ENCODE data around the gene VAV2. TPM values are rescaled to one million over a fixed set of nuclear protein-coding genes. Genes with fewer than 3 reads are reported as not detected.
A peak's percentile ranks its signal among the peaks of the same experiment; 100 is the strongest.

VAV2 gene
- total RNA-seq, 4 donors from 2014 or later, result 15.0 to 25.7 (median 20.5) TPM

- DNase-seq, result peak; percentile 67 to 78
- H3K4me3 ChIP-seq (replicated peaks in 1 of 3), result no peak overlapping the region
- no peak overlapping the region for H3K27ac ChIP-seq
- H3K9me3 ChIP-seq, result no peaks in the 10 kb centered on the region
- TF ChIP-seq, protein P1, sequence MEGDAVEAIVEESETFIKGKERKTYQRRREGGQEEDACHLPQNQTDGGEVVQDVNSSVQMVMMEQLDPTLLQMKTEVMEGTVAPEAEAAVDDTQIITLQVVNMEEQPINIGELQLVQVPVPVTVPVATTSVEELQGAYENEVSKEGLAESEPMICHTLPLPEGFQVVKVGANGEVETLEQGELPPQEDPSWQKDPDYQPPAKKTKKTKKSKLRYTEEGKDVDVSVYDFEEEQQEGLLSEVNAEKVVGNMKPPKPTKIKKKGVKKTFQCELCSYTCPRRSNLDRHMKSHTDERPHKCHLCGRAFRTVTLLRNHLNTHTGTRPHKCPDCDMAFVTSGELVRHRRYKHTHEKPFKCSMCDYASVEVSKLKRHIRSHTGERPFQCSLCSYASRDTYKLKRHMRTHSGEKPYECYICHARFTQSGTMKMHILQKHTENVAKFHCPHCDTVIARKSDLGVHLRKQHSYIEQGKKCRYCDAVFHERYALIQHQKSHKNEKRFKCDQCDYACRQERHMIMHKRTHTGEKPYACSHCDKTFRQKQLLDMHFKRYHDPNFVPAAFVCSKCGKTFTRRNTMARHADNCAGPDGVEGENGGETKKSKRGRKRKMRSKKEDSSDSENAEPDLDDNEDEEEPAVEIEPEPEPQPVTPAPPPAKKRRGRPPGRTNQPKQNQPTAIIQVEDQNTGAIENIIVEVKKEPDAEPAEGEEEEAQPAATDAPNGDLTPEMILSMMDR (IDR thresholded peaks at IDR 0.05), result no peak
- no peak for TF ChIP-seq POLR2A (IDR thresholded peaks at IDR 0.05)
- peaks cover 20 to 47% of the 10 kb centered on the region in 2 donors for H3K4me1 ChIP-seq
- no peaks in the 10 kb centered on the region for H3K36me3 ChIP-seq
- WGBS, 2 donors, result 44 to 45% methylated on average over 6 to 7 of the region's 14 CpGs
- H3K27me3 ChIP-seq, result no peaks in the 10 kb centered on the region
- intact Hi-C loops (cut with DNase I), result no loop called here
These were observed 46.0 kb downstream of the VAV2 start for GRCh38 chr9:133945977-133946753.

DNA sequence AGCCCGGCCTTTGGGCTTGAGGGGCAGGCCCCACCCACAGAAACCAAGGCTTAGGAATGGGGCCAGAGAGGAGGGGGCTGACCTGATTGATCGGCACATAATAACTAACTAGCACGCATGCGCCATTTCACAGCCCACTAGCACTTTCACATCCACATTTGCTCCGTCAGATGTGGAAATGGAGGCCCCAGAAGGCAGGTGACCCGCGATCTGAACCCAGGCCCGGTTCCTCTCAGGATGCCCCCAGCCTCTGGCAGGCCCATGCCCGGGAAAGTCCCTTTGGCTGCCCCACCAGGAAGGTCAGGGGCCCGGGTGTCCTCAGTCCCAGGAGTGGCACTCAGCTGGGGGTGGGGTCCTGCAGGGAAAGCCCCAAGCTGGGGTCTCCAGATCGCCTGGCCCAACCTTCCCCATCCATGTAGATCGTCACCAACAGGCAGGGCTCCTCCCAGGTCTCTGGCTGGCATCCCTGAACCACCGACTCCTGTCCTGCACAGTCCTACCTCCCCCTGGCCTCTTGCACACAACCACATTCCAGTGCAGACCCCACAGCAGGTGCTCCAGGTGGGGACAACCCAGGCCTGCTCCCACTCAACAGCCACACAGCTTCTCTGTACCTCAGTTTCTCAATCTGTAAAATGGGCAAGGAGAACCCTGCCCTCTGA, 46.7 kb downstream of the VAV2 start:
- H3K27me3 ChIP-seq, result no peaks in the 10 kb centered on the region
- intact Hi-C loops (cut with DNase I), result no loop called here
- TF ChIP-seq, protein P1 (IDR thresholded peaks at IDR 0.05), result no peak
- no peak for TF ChIP-seq POLR2A (IDR thresholded peaks at IDR 0.05)
- no peak for DNase-seq
- no peaks in the 10 kb centered on the region for H3K9me3 ChIP-seq
- 71 to 87% methylated on average over 9 to 13 of the region's 13 CpGs for WGBS, 2 donors
- H3K36me3 ChIP-seq, result no peaks in the 10 kb centered on the region
- H3K4me3 ChIP-seq (replicated peaks in 1 of 3), result no peak overlapping the region
- peaks cover 20 to 43% of the 10 kb centered on the region in 2 donors for H3K4me1 ChIP-seq
- H3K27ac ChIP-seq, result no peak overlapping the region

DNA sequence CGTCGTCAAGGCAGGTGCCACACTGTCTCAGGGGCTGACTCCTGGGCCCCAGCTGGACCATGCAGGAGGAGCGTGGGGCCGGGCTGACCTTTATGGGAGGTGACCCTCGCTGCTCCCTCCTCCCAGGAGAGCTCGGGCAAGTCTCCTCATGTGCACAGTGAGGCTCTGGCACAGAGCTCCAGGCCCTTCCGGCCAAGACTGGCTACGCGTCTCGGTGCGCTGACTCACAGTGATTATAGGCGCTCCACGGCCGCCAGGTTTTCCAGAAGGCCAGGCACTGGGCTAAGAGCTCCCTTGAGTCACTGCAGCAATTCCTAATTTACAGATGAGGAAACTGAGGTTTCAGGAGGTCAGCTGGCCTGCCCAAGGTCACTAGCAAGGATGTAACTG, 47.4 kb downstream of the VAV2 start:
- no peak for DNase-seq
- Histone ChIP-seq H3K9me3 (no peaks in the 10 kb centered on the region), H3K4me1 (peaks cover 20 to 43% of the 10 kb centered on the region in 2 donors), H3K36me3 (no peaks in the 10 kb centered on the region), H3K27ac (no peak overlapping the region), H3K27me3 (no peaks in the 10 kb centered on the region), H3K4me3 (replicated peaks in 1 of 3) (no peak overlapping the region)
- WGBS, 2 donors, result 82 to 91% methylated on average over 5 to 14 of the region's 14 CpGs
- TF ChIP-seq POLR2A (IDR thresholded peaks at IDR 0.05), result no peak
- TF ChIP-seq, protein P1 (IDR thresholded peaks at IDR 0.05), result no peak
- intact Hi-C loops (cut with DNase I), result no loop called here

- Histone ChIP-seq H3K9me3 (no peaks in the 10 kb centered on the region), H3K4me3 (replicated peaks in 1 of 3) (no peak overlapping the region), H3K27ac (no peak overlapping the region), H3K36me3 (no peaks in the 10 kb centered on the region), H3K4me1 (peaks cover 20 to 43% of the 10 kb centered on the region in 2 donors), H3K27me3 (no peaks in the 10 kb centered on the region)
- WGBS, 2 donors, result 94 to 99% methylated on average over 17 to 25 of the region's 30 CpGs
- TF ChIP-seq, protein P1 (IDR thresholded peaks at IDR 0.05), result no peak
- TF ChIP-seq POLR2A (IDR thresholded peaks at IDR 0.05), result no peak
- intact Hi-C loops (cut with DNase I), result no loop called here
- DNase-seq, result no peak
These were observed 48.1 kb downstream of the VAV2 start for GRCh38 chr9:133943781-133944745.
